SK-N-SH (cell line): ENCODE data around the gene DLG2. TPM values are rescaled to one million over a fixed set of nuclear protein-coding genes. Genes with fewer than 3 reads are reported as not detected.

Source experiments
- CTCF ChIA-PET: fragments of 300-600, 350-600 bp; formaldehyde crosslinking; extraction: SDS; loops from one replicate; lab custom pipeline; 2021; lab: Yijun Ruan, JAX
- POLR2A ChIA-PET: fragments of 350-600 bp; sonication (Branson Sonifier 250); formaldehyde crosslinking; extraction: SDS; loops from one replicate; lab custom pipeline; 2020; ENCODE audit warnings: antibody characterized with exemption, inconsistent platforms; lab: Yijun Ruan, JAX
- DNase-seq: peaks from one replicate; pipeline ENCODE4 v3.0.0; 2012
- H2AFZ ChIP-seq: fragments of 200-600 bp; sonication (generic); 2 replicates; pipeline ENCODE4 v1.8.1; 2016; ENCODE audit warnings: antibody characterized with exemption, mild to moderate bottlenecking, low read depth
- H3F3A ChIP-seq: fragments of 200-600 bp; sonication (generic); replicated peaks from 2 replicates; pipeline ENCODE3; 2016; ENCODE audit warnings: antibody characterized with exemption, mild to moderate bottlenecking; ENCODE audit not compliant: insufficient read depth
- H3K27ac ChIP-seq, 2 experiments: fragments of 200-500 bp in 1 of 2; fragments of 200-600 bp in 1 of 2; sonication (Bioruptor generic) in 1 of 2; sonication (generic), shearing (Covaris generic) in 1 of 2; 2 replicates each; pipeline versions ENCODE4 v1.5.1 to v1.6.1; 2014 to 2016; ENCODE audit warnings: low read depth in 2 of 2, inconsistent platforms in 1 of 2, low read length in 1 of 2, mild to moderate bottlenecking in 1 of 2, mixed read lengths in 1 of 2
- H3K27me3 ChIP-seq: fragments of 200-600 bp; sonication (generic), shearing (Covaris generic); 2 replicates; pipeline ENCODE4 v1.6.1; 2016; ENCODE audit warnings: mixed run types; ENCODE audit not compliant: insufficient read depth
- H3K36me3 ChIP-seq, 2 experiments: fragments of 200-500 bp in 1 of 2; fragments of 200-600 bp in 1 of 2; sonication (Bioruptor generic) in 1 of 2; sonication (generic) in 1 of 2; replicated peaks in 1 of 2; 2 replicates each; pipeline versions ENCODE3 to v1.5.1; 2014 to 2016; ENCODE audit warnings: low read length in 1 of 2, mild to moderate bottlenecking in 1 of 2; ENCODE audit not compliant: insufficient read depth in 2 of 2, control insufficient read depth in 1 of 2
- H3K4me1 ChIP-seq, 2 experiments: fragments of 200-500 bp in 1 of 2; fragments of 200-600 bp in 1 of 2; sonication (Bioruptor generic) in 1 of 2; sonication (generic), shearing (Covaris generic) in 1 of 2; 2 replicates each; pipeline versions ENCODE4 v1.5.1 to v1.6.1; 2014 to 2016; ENCODE audit warnings: low read depth in 1 of 2, low read length in 1 of 2, mixed run types in 1 of 2; ENCODE audit not compliant: insufficient read depth in 2 of 2, control insufficient read depth in 1 of 2
- H3K4me2 ChIP-seq: fragments of 200-600 bp; sonication (generic), shearing (Covaris generic); 2 replicates; pipeline ENCODE4 v1.6.1; 2017; ENCODE audit warnings: mixed run types
- H3K4me3 ChIP-seq, 2 experiments: fragments of 200-500 bp in 1 of 2; fragments of 200-600 bp in 1 of 2; sonication (Bioruptor generic) in 1 of 2; sonication (generic), shearing (Covaris generic) in 1 of 2; 2 replicates each; pipeline versions ENCODE4 v1.5.1 to v1.8.1; 2014 to 2016; ENCODE audit warnings: low read depth in 2 of 2, inconsistent platforms in 1 of 2, low read length in 1 of 2, mild to moderate bottlenecking in 1 of 2, mixed read lengths in 1 of 2, moderate library complexity in 1 of 2
- H3K79me2 ChIP-seq: fragments of 200-600 bp; sonication (generic); 2 replicates; pipeline ENCODE4 v1.8.1; 2017; ENCODE audit warnings: mild to moderate bottlenecking; ENCODE audit not compliant: insufficient read depth
- H3K9ac ChIP-seq: fragments of 200-600 bp; sonication (generic); 2 replicates; pipeline ENCODE4 v1.6.1; 2017; ENCODE audit warnings: mixed run types
- H3K9me2 ChIP-seq: fragments of 200-600 bp; sonication (generic); 2 replicates; pipeline ENCODE4 v1.6.1; 2017; ENCODE audit warnings: mixed run types
- H3K9me3 ChIP-seq: fragments of 200-600 bp; sonication (generic); 2 replicates; pipeline ENCODE4 v1.6.1; 2017; ENCODE audit warnings: mixed run types, mild to moderate bottlenecking, moderate library complexity
- H4K20me1 ChIP-seq: fragments of 200-600 bp; sonication (generic); 2 replicates; pipeline ENCODE4 v1.6.1; 2017; ENCODE audit warnings: mild to moderate bottlenecking, mixed run types; ENCODE audit not compliant: insufficient read depth
- CTCF ChIP-seq: fragments of 200-600 bp; sonication (generic); IDR thresholded peaks from 2 replicates; pipeline ENCODE4 v1.6.1; 2017; ENCODE audit warnings: antibody characterized with exemption, mild to moderate bottlenecking, moderate library complexity
- ELF1 ChIP-seq: IDR thresholded peaks from 2 replicates; pipeline ENCODE4 v1.4.0; 2012
- EP300 ChIP-seq, 2 experiments: IDR thresholded peaks; 2 replicates each; pipeline versions ENCODE4 v1.4.0 to v1.6.1; 2012; ENCODE audit warnings: borderline replicate concordance in 1 of 2, low read depth in 1 of 2, low read length in 1 of 2
- EZH2phosphoT487 ChIP-seq: fragments of 200-600 bp; sonication (generic); IDR thresholded peaks from 2 replicates; pipeline ENCODE4 v1.6.1; 2017; ENCODE audit warnings: low read depth, mixed run types, mild to moderate bottlenecking, antibody characterized with exemption, moderate library complexity, borderline replicate concordance
- FOSL2 ChIP-seq: IDR thresholded peaks from 2 replicates; pipeline ENCODE4 v1.4.0; 2012; ENCODE audit warnings: low read depth, mild to moderate bottlenecking, moderate library complexity, borderline replicate concordance
- GABPA ChIP-seq: IDR thresholded peaks from 2 replicates; pipeline ENCODE4 v1.4.0; 2012; ENCODE audit warnings: low read depth, mild to moderate bottlenecking
- GATA2 ChIP-seq: sonication (generic); formaldehyde crosslinking; IDR thresholded peaks from 2 replicates; pipeline ENCODE4 v1.5.0; 2020; ENCODE audit warnings: mild to moderate bottlenecking, missing genetic modification reagents
- MAX ChIP-seq: IDR thresholded peaks from 2 replicates; pipeline ENCODE4 v1.4.0; 2012; ENCODE audit warnings: low read depth
- MEF2A ChIP-seq: IDR thresholded peaks from 2 replicates; pipeline ENCODE4 v1.4.0; 2012; ENCODE audit warnings: low read depth, borderline replicate concordance
- NFIC ChIP-seq: IDR thresholded peaks from 2 replicates; pipeline ENCODE4 v1.4.0; 2012; ENCODE audit warnings: borderline replicate concordance
- RFX5 ChIP-seq: IDR thresholded peaks from 2 replicates; pipeline ENCODE4 v1.6.1; 2012; ENCODE audit warnings: mild to moderate bottlenecking, improper control_type of control experiment, low read length
- SMC3 ChIP-seq: IDR thresholded peaks from 2 replicates; pipeline ENCODE4 v1.6.1; 2012; ENCODE audit warnings: low read depth, low read length, improper control_type of control experiment
- TCF12 ChIP-seq: IDR thresholded peaks from 2 replicates; pipeline ENCODE4 v1.4.0; 2012
- TEAD4 ChIP-seq: IDR thresholded peaks from 2 replicates; pipeline ENCODE4 v1.4.0; 2012; ENCODE audit warnings: mild to moderate bottlenecking, borderline replicate concordance; ENCODE audit not compliant: insufficient read depth
- USF1 ChIP-seq: IDR thresholded peaks from 2 replicates; pipeline ENCODE4 v1.4.0; 2012; ENCODE audit warnings: low read depth, borderline replicate concordance
- USF2 ChIP-seq: fragments of 150-350 bp; IDR thresholded peaks from 2 replicates; pipeline ENCODE4 v1.6.1; 2017; ENCODE audit warnings: antibody characterized with exemption, low read length, low read depth, borderline replicate concordance
- WGBS: methylation state at CpG from one replicate; pipeline ENCODE4 v1.1.6; 2017; ENCODE audit warnings: low lambda C conversion rate; 5-methylcytosine and 5-hydroxymethylcytosine counted together
- polyA plus RNA-seq, 3 experiments: library from polyadenylated mRNA; depleted of rRNA; stranded (reverse); fragments of >200 nt; gene quantifications; 2 replicates each; pipeline ENCODE4 v1.2.3, GENCODE V29; 2012

Gene DLG2
- polyA plus RNA-seq, 1 of the 3 experiments (the other 2 are of a cell fraction) = 0.21 TPM

GRCh38 chr11:84117394-84117793 lies 1509.8 kb downstream of the DLG2 start:
- 8% methylated on average over 1 of the region's 1 CpG for WGBS
- ChIA-PET CTCF (no interaction called here), POLR2A (no interaction called here)
- Histone ChIP-seq H3K79me2 (no peaks in the 10 kb centered on the region), H4K20me1 (no peaks in the 10 kb centered on the region), H3K9me2 (no peaks in the 10 kb centered on the region), H3K27ac (no peak overlapping the region), H3K4me3 (no peak overlapping the region), H3F3A (no peaks in the 10 kb centered on the region), H3K27me3 (no peaks in the 10 kb centered on the region), H2AFZ (no peak overlapping the region), H3K4me2 (no peak overlapping the region), H3K36me3 (no peaks in the 10 kb centered on the region), H3K9ac (no peak overlapping the region), H3K4me1 (no peaks in the 10 kb centered on the region), H3K9me3 (no peaks in the 10 kb centered on the region)
- TF ChIP-seq TCF12 = no peak
- DNase-seq = no peak

- H3F3A ChIP-seq = no peaks in the 10 kb centered on the region
- H4K20me1 ChIP-seq = no peaks in the 10 kb centered on the region
- TF ChIP-seq NFIC (no peak), EZH2phosphoT487 (no peak), RFX5 (no peak), CTCF (no peak)
- no peaks in the 10 kb centered on the region for H3K9me2 ChIP-seq
- no peak overlapping the region for H3K27ac ChIP-seq
- H3K36me3 ChIP-seq = no peaks in the 10 kb centered on the region
- no peaks in the 10 kb centered on the region; the same call in 1 of the 2 replicates for H3K9me3 ChIP-seq
- no peaks in the 10 kb centered on the region for H3K79me2 ChIP-seq
- ChIA-PET CTCF (interaction anchor here (1.5 kb wide), 1 partner anchor 148 kb away, joined by 3 read pairs; no protein-coding TSS in a partner anchor), POLR2A (no interaction called here)
- H3K27me3 ChIP-seq = no peaks in the 10 kb centered on the region
- no peak overlapping the region for H3K4me3 ChIP-seq
- H3K4me2 ChIP-seq = no peak overlapping the region
- DNase-seq = no peak
- H3K9ac ChIP-seq = no peak overlapping the region
- peaks cover 0 to 2% of the 10 kb centered on the region in 2 experiments; a peak in 1 of 4 replicates for H3K4me1 ChIP-seq
- no peak overlapping the region for H2AFZ ChIP-seq
Observed at GRCh38 chr11:84106541-84106940, 1520.6 kb downstream of the DLG2 start.

- Histone ChIP-seq H2AFZ (no peak overlapping the region), H3K36me3 (no peaks in the 10 kb centered on the region), H3K4me1 (peaks cover 0 to 2% of the 10 kb centered on the region in 2 experiments; a peak in 1 of 4 replicates), H3K9me2 (no peaks in the 10 kb centered on the region), H3K9ac (no peak overlapping the region), H3K27ac (no peak overlapping the region), H3K4me3 (no peak overlapping the region), H3K4me2 (no peak overlapping the region), H3K27me3 (no peaks in the 10 kb centered on the region), H4K20me1 (no peaks in the 10 kb centered on the region), H3K79me2 (no peaks in the 10 kb centered on the region), H3F3A (no peaks in the 10 kb centered on the region), H3K9me3 (no peaks in the 10 kb centered on the region; the same call in 1 of the 2 replicates)
- no peak for TF ChIP-seq SMC3
- TF ChIP-seq USF2 = no peak
- no peak for TF ChIP-seq TEAD4
- no peak for TF ChIP-seq GATA2 (CRISPR knock-in tag)
- no peak for TF ChIP-seq MEF2A
- no peak for TF ChIP-seq TCF12
- no peak for TF ChIP-seq RFX5
- TF ChIP-seq GABPA = no peak
- TF ChIP-seq FOSL2 = no peak
- TF ChIP-seq MAX = no peak
- no peak for TF ChIP-seq USF1
- TF ChIP-seq ELF1 = no peak
- no peak for TF ChIP-seq EP300 (IDR thresholded peaks at IDR 0.05; ENCODE audit: borderline replicate concordance in 1 of 2, low read depth in 1 of 2, low read length in 1 of 2)
- TF ChIP-seq NFIC = no peak
- POLR2A ChIA-PET = no interaction called here
- WGBS = 39% methylated on average over 3 of the region's 3 CpGs
- CTCF ChIA-PET = interaction anchor here (1.5 kb wide), 1 partner anchor 149 kb away, joined by 3 read pairs; no protein-coding TSS in a partner anchor
- no peak for DNase-seq
Observed at GRCh38 chr11:84105148-84105547, 1522.0 kb downstream of the DLG2 start.
